CD4-positive, alpha-beta T cell treated with Interleukin-1 beta for 1 hour (primary cell): ENCODE results near the gene CYP11A1.
A peak's percentile ranks its signal among the peaks of the same experiment; 100 is the strongest.

Experiments
- DNase-seq, 2 donors: peaks; one replicate each; pipeline ENCODE4 v3.0.0-alpha.2; 2020 to 2022

Gene CYP11A1

GRCh38 chr15:74318376-74319137, 48.9 kb downstream of the CYP11A1 start:
- DNase-seq = peak in 1 of 2 donors; percentile 5

- DNase-seq = no peak
Measured at GRCh38 chr15:74317820-74318375, 49.5 kb downstream of the CYP11A1 start.

GRCh38 chr15:74316141-74316540, 51.3 kb downstream of the CYP11A1 start:
- no peak for DNase-seq

GRCh38 chr15:74315626-74316025, 51.8 kb downstream of the CYP11A1 start:
- no peak for DNase-seq

GRCh38 chr15:74314795-74315438, 52.5 kb downstream of the CYP11A1 start:
- DNase-seq = peak in 1 of 2 donors; percentile 3

- no peak for DNase-seq
Measured at GRCh38 chr15:74313889-74314288, 53.6 kb downstream of the CYP11A1 start.

GRCh38 chr15:74312445-74313007, 54.9 kb downstream of the CYP11A1 start:
- DNase-seq = no peak

GRCh38 chr15:74311734-74312444, 55.6 kb downstream of the CYP11A1 start:
- DNase-seq = no peak

GRCh38 chr15:74307827-74308811, 59.3 kb downstream of the CYP11A1 start:
- peak; percentile 7 to 26 for DNase-seq

GRCh38 chr15:74306781-74307217, 60.6 kb downstream of the CYP11A1 start:
- DNase-seq = no peak

GRCh38 chr15:74305687-74306086, 61.8 kb downstream of the CYP11A1 start:
- DNase-seq = no peak

GRCh38 chr15:74304431-74304830, 63.0 kb downstream of the CYP11A1 start:
- no peak for DNase-seq

GRCh38 chr15:74303741-74304309, 63.6 kb downstream of the CYP11A1 start:
- DNase-seq = no peak

- DNase-seq = peak; percentile 10 to 24
Measured at GRCh38 chr15:74302821-74303359, 64.6 kb downstream of the CYP11A1 start.

GRCh38 chr15:74301583-74302361, 65.7 kb downstream of the CYP11A1 start:
- DNase-seq = no peak

GRCh38 chr15:74300057-74300795, 67.2 kb downstream of the CYP11A1 start:
- DNase-seq = no peak

- no peak for DNase-seq
Measured at GRCh38 chr15:74297887-74298286, 69.6 kb downstream of the CYP11A1 start.

- DNase-seq = no peak
Measured at GRCh38 chr15:74295800-74296199, 71.6 kb downstream of the CYP11A1 start.

- DNase-seq = no peak
Measured at GRCh38 chr15:74294010-74294409, 73.4 kb downstream of the CYP11A1 start.
